Keratinocyte (primary cell): ENCODE measurements around the gene WDR44. TPM values are rescaled to one million over a fixed set of nuclear protein-coding genes. Genes with fewer than 3 reads are reported as not detected.
"Not testable (repeated sequence)": the region's sequence is repeated elsewhere in the genome, so short reads cannot be mapped to it uniquely, and the experiment has no call there.

Source experiments
- DNase-seq: peaks from one replicate; pipeline ENCODE4 v3.0.0-alpha.2; 2011; ENCODE audit warnings: low read depth, missing footprints, low spot score
- FAIRE-seq: peaks from 2 replicates; lab custom pipeline; 2011; peaks lifted over from hg19 to GRCh38; lab: Jason Lieb, UNC
- H2AFZ ChIP-seq: 2 replicates; pipeline ENCODE4 v1.6.0; 2012; ENCODE audit warnings: low read length, control low read depth, inconsistent platforms; ENCODE audit not compliant: control insufficient read depth
- H3K27ac ChIP-seq: 2 replicates; pipeline ENCODE4 v1.5.1; 2011; ENCODE audit warnings: low read length; ENCODE audit not compliant: control insufficient read depth, insufficient read depth
- H3K27me3 ChIP-seq: 3 replicates; pipeline ENCODE4 v1.6.0; 2011; ENCODE audit warnings: low read length; ENCODE audit not compliant: control insufficient read depth, insufficient read depth; ENCODE audit errors: extremely low read depth
- H3K36me3 ChIP-seq, 2 experiments: 2 replicates in 1 of 2; 3 replicates in 1 of 2; pipeline ENCODE4 v1.5.1; 2011; ENCODE audit warnings: low read length in 2 of 2, mild to moderate bottlenecking in 1 of 2; ENCODE audit not compliant: control insufficient read depth in 2 of 2, insufficient read depth in 2 of 2; ENCODE audit errors: extremely low read depth in 1 of 2
- H3K4me1 ChIP-seq: 3 replicates; pipeline ENCODE4 v1.5.1; 2011; ENCODE audit warnings: low read length; ENCODE audit not compliant: control insufficient read depth, insufficient read depth; ENCODE audit errors: extremely low read depth
- H3K4me2 ChIP-seq: 3 replicates; pipeline ENCODE4 v1.6.0; 2011; ENCODE audit warnings: low read depth, low read length; ENCODE audit not compliant: control insufficient read depth, insufficient read depth; ENCODE audit errors: extremely low read depth
- H3K4me3 ChIP-seq, 3 experiments: fragments of 200-600 bp in 1 of 3; sonication (generic) in 1 of 3; 2 replicates in 2 of 3; 3 replicates in 1 of 3; pipeline ENCODE4 v1.5.1; 2011 to 2016; ENCODE audit warnings: low read length in 3 of 3, mild to moderate bottlenecking in 3 of 3, control low read depth in 2 of 3, inconsistent platforms in 1 of 3, low read depth in 1 of 3, mixed read lengths in 1 of 3, mixed run types in 1 of 3, moderate library complexity in 1 of 3; ENCODE audit not compliant: control insufficient read depth in 2 of 3, insufficient read depth in 2 of 3; ENCODE audit errors: extremely low read depth in 1 of 3
- H3K79me2 ChIP-seq: 2 replicates; pipeline ENCODE4 v1.6.0; 2012; ENCODE audit warnings: low read length; ENCODE audit not compliant: control insufficient read depth, insufficient read depth
- H3K9ac ChIP-seq: 3 replicates; pipeline ENCODE4 v1.6.0; 2011; ENCODE audit warnings: low read length; ENCODE audit not compliant: control insufficient read depth, insufficient read depth; ENCODE audit errors: extremely low read depth
- H3K9me1 ChIP-seq: 3 replicates; pipeline ENCODE4 v1.6.0; 2011; ENCODE audit warnings: low read length; ENCODE audit not compliant: control insufficient read depth, insufficient read depth; ENCODE audit errors: extremely low read depth
- H3K9me3 ChIP-seq: 2 replicates; pipeline ENCODE4 v1.5.1; 2012; ENCODE audit warnings: low read depth, low read length; ENCODE audit not compliant: control insufficient read depth
- H4K20me1 ChIP-seq: 3 replicates; pipeline ENCODE4 v1.6.0; 2011; ENCODE audit warnings: low read length; ENCODE audit not compliant: control insufficient read depth, insufficient read depth; ENCODE audit errors: extremely low read depth
- EZH2 ChIP-seq: IDR thresholded peaks from one replicate; pipeline ENCODE4 v1.6.1; 2012; ENCODE audit warnings: inconsistent platforms, mild to moderate bottlenecking, low read length, moderate library complexity
- dilution Hi-C: fragments of 300-500 bp; cut with MboI; formaldehyde crosslinking; loops from one replicate; pipeline ENCODE4 v1.7.0; 2020; ENCODE audit warnings: low sequenced_read_pairs; ENCODE audit not compliant: extremely low pct_ligation_motif_present
- polyA plus RNA-seq, 5 experiments: library from polyadenylated mRNA; depleted of rRNA in 3 of 5; stranded (reverse) in 3 of 5; stranded (forward) in 1 of 5; unstranded in 1 of 5; fragments of >200 nt; gene quantifications; 1 replicate in 1 of 5; 2 replicates in 3 of 5; 3 replicates in 1 of 5; pipeline versions ENCODE4 v1.2.1 to v1.2.3, GENCODE V29; 2011 to 2012; ENCODE audit warnings: missing spikeins in 2 of 5, low read depth in 1 of 5, low replicate concordance in 1 of 5
- TF ChIP-seq, protein P1 (sequence below), 3 experiments: IDR thresholded peaks in 1 of 3; conservative IDR thresholded peaks in 1 of 3; optimal IDR thresholded peaks in 1 of 3; 2 replicates in 2 of 3; 3 replicates in 1 of 3; pipeline versions ENCODE3 to v1.5.1; 2011; ENCODE audit warnings: low read length in 3 of 3, mild to moderate bottlenecking in 3 of 3, moderate library complexity in 2 of 3, control low read depth in 1 of 3, inconsistent platforms in 1 of 3; ENCODE audit not compliant: insufficient read depth in 2 of 3; ENCODE audit errors: extremely low read depth in 1 of 3

The WDR44 gene
- polyA plus RNA-seq, 1 donor (not counting 4 experiments of a cell fraction or from before 2014, with no cell fraction given): 22.9 TPM

DNA sequence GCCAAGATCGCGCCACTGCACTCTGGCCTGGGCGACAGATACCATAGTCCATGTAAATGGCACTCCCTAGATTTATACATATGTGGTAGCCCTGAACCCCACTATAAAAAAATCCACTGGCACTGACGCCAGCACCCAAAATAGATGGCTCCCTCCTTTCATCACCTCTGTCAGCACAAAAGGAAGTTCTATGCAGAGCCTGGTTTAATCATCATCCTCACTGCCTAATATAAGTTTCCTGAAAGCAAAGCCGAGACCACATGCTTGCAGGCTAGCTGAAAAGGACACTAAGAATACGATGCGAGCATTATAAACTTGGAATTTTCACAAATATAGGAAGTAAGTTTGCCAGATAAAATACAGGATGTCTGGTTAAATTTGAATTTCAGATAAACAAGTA is 122.2 kb downstream of the WDR44 start:
- no peak for TF ChIP-seq EZH2
- TF ChIP-seq, protein P1, sequence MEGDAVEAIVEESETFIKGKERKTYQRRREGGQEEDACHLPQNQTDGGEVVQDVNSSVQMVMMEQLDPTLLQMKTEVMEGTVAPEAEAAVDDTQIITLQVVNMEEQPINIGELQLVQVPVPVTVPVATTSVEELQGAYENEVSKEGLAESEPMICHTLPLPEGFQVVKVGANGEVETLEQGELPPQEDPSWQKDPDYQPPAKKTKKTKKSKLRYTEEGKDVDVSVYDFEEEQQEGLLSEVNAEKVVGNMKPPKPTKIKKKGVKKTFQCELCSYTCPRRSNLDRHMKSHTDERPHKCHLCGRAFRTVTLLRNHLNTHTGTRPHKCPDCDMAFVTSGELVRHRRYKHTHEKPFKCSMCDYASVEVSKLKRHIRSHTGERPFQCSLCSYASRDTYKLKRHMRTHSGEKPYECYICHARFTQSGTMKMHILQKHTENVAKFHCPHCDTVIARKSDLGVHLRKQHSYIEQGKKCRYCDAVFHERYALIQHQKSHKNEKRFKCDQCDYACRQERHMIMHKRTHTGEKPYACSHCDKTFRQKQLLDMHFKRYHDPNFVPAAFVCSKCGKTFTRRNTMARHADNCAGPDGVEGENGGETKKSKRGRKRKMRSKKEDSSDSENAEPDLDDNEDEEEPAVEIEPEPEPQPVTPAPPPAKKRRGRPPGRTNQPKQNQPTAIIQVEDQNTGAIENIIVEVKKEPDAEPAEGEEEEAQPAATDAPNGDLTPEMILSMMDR (optimal IDR thresholded peaks at IDR 0.05 in 1 of 3, IDR thresholded peaks at IDR 0.05 in 1 of 3, conservative IDR thresholded peaks at IDR 0.05 in 1 of 3; ENCODE audit: extremely low read depth in 1 of 3, insufficient read depth in 2 of 3, low read length in 3 of 3): no peak
- FAIRE-seq: no peak
- dilution Hi-C loops: no loop called here
- H3K79me2 ChIP-seq: no peaks in the 10 kb centered on the region
- no peaks in the 10 kb centered on the region for H3K36me3 ChIP-seq
- H3K27me3 ChIP-seq: no peaks in the 10 kb centered on the region
- H3K9me1 ChIP-seq: no peaks in the 10 kb centered on the region
- H3K27ac ChIP-seq: no peak overlapping the region
- H3K4me2 ChIP-seq: no peak overlapping the region
- H3K9ac ChIP-seq: no peak overlapping the region
- no peak for DNase-seq
- no peaks in the 10 kb centered on the region for H4K20me1 ChIP-seq
- no peaks in the 10 kb centered on the region for H3K9me3 ChIP-seq
- H3K4me1 ChIP-seq: no peaks in the 10 kb centered on the region
- H2AFZ ChIP-seq: no peak overlapping the region
- no peak overlapping the region for H3K4me3 ChIP-seq

DNA sequence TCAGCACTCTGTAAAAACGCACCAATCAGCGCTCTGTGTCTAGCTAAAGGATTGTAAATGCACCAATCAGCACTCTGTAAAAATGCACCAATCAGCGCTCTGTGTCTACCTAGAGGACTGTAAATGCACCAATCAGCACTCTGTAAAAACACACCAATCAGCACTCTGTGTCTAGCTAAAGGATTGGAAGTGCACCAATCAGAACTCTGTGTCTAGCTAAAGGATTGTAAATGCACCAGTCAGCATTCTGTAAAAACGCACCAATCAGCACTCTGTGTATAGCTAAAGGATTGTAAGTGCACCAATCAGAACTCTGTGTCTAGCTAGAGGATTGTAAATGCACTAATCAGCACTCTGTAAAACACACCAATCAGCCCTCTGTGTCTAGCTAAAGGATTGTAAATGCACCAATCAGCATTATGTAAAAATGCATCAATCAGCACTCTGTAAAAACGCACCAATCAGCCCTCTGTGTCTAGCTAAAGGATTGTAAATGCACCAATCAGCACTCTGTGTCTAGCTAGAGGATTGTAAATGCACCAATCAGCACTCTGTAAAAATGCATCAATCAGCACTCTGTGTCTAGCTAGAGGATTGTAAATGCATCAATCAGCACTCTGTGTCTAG is 124.9 kb downstream of the WDR44 start:
- H3K36me3 ChIP-seq, H3K79me2 ChIP-seq, H3K27me3 ChIP-seq, dilution Hi-C loops, H4K20me1 ChIP-seq, FAIRE-seq, H3K4me1 ChIP-seq, H3K9me1 ChIP-seq, H3K4me3 ChIP-seq, H3K9me3 ChIP-seq, DNase-seq, H3K4me2 ChIP-seq, H3K9ac ChIP-seq, H3K27ac ChIP-seq, H2AFZ ChIP-seq: not testable (repeated sequence)

GRCh38 chrX:118474586-118474985 is 128.7 kb downstream of the WDR44 start:
- H3K36me3 ChIP-seq: no peaks in the 10 kb centered on the region
- no peaks in the 10 kb centered on the region for H3K79me2 ChIP-seq
- H3K9ac ChIP-seq: no peak overlapping the region
- H4K20me1 ChIP-seq: no peaks in the 10 kb centered on the region
- DNase-seq (no peak), FAIRE-seq (no peak)
- dilution Hi-C loops: no loop called here
- H3K4me1 ChIP-seq: no peaks in the 10 kb centered on the region
- H3K4me2 ChIP-seq: no peak overlapping the region
- H3K27me3 ChIP-seq: no peaks in the 10 kb centered on the region
- H3K4me3 ChIP-seq: no peak overlapping the region
- H3K27ac ChIP-seq: no peak overlapping the region
- H3K9me1 ChIP-seq: no peaks in the 10 kb centered on the region
- TF ChIP-seq EZH2: no peak
- TF ChIP-seq, protein P1 (optimal IDR thresholded peaks at IDR 0.05 in 1 of 3, IDR thresholded peaks at IDR 0.05 in 1 of 3, conservative IDR thresholded peaks at IDR 0.05 in 1 of 3; ENCODE audit: extremely low read depth in 1 of 3, insufficient read depth in 2 of 3, low read length in 3 of 3): no peak
- H3K9me3 ChIP-seq: no peaks in the 10 kb centered on the region
- no peak overlapping the region for H2AFZ ChIP-seq
